ENCODE data around the gene EIF4G3.

The EIF4G3 gene

GRCh38 chr1:20983297-20983889 lies 193.3 kb downstream of the EIF4G3 start:
- DNase-seq: no peak

DNA sequence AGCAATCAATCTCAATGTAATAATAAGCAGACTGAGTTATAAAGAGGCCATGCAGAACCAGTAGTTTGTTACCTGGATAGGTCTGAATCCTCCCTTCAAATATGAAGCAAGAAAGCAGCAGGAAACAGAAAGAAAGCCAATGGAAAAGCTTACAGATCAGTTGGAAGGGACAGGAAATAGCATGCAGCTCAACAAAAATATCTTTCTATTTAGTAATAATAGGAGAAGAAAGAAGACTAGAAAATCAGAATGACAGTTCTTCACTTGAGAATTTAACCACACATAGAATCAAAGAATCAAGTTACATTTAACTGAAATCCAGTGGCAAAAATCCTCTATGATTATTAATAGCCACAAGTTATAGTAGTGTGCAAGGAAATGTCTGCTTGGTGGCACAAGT lies 194.4 kb downstream of the EIF4G3 start:
- DNase-seq: no peak

GRCh38 chr1:20981915-20982314 lies 194.8 kb downstream of the EIF4G3 start:
- DNase-seq: no peak

- no peak for DNase-seq
Measured at GRCh38 chr1:20980051-20980450, 196.6 kb downstream of the EIF4G3 start.

GRCh38 chr1:20978413-20978812 lies 198.3 kb downstream of the EIF4G3 start:
- no peak for DNase-seq

- DNase-seq: no peak
Measured at GRCh38 chr1:20975668-20976067, 201.0 kb downstream of the EIF4G3 start.

DNA sequence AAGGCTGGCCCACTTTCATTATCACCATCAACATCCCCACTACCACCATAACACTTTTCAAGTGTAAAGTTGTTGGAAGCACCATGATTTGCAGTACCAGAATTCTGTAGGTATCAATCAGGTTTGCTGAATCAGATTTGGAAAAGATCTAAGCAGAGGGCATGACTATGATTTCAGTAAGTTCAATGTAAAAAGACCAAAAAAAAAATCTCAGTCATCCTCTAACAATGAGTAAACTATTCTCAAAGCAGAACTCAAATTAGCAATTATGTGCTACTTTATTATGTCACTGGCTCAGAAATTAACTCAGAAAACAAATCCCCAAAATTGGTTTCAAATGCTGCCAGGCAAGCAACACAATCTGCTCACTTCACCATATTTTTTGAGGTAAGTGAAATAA lies 201.7 kb downstream of the EIF4G3 start:
- DNase-seq: no peak

DNA sequence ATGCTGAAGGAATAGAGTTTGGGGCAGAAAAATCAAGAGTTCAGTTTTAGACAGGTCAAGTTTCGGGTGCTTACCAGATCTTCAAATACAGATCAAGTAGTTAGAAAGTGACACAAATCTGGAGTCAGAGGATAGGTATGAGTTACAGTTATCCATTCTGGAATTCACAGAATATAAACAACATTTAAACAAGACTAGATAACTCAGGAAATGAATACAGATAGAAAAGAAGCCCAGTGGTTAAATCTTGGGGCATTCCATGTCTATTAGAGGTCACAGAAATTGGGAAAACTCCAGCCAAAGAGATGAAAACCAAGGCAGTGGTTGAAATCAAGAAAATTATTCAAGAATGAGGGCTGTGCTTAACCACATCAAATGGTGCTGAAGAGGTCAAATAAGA lies 202.6 kb downstream of the EIF4G3 start:
- DNase-seq: no peak

GRCh38 chr1:20972855-20973254 lies 203.8 kb downstream of the EIF4G3 start:
- no peak for DNase-seq

DNA sequence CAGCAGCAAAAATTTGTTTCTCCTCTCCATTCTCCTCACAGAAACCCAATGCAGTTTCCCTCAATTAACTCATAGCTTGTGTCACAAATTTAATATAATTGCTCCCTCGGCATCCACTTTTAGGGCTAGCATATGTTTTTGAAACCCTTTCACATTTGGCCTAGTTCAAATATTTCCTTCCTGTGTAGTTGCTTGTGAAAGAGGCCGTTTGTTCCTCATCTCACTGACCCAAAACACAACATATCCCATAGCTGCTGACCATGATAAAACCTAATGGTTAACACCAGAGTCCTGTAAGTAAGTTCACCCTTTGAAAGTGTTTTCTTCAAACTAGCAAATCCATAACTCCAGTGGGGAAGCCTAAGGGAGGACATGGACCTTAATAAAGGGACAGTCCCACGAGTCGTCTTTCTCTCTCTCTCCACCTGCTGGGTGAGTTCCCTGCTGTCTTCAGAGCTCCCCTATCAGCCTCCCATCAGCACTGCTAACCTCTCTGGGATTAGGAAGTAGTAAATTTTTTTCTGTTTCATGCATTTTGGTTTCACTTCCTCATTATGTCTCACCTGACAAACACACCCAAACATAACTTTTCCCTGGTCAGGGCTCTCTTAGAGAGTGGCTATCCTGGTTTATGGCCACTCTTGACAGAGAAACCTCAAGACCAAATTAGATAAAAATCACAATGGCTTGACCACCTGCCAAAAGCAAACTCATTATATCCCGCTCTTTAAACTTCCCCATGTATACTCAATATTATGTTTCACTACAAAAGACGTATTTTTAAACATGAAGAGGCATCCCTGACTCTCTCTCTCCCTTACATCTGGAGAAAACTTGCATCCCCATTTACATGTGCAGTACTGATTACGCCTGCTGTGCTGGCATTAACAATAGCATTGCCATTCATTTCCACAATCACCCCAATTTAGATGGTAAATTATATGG lies 211.9 kb downstream of the EIF4G3 start:
- no peak for DNase-seq

- DNase-seq: no peak
Measured at GRCh38 chr1:20962576-20963258, 214.0 kb downstream of the EIF4G3 start.

GRCh38 chr1:20958430-20958829 lies 218.3 kb downstream of the EIF4G3 start:
- DNase-seq: no peak

GRCh38 chr1:20956272-20956671 lies 220.4 kb downstream of the EIF4G3 start:
- no peak for DNase-seq

- no peak for DNase-seq
Measured at GRCh38 chr1:20950679-20951078, 226.0 kb downstream of the EIF4G3 start.

GRCh38 chr1:20949871-20950590 lies 226.7 kb downstream of the EIF4G3 start:
- no peak for DNase-seq

GRCh38 chr1:20948101-20948500 lies 228.6 kb downstream of the EIF4G3 start:
- DNase-seq: no peak

GRCh38 chr1:20947409-20947808 lies 229.3 kb downstream of the EIF4G3 start:
- DNase-seq: no peak

DNA sequence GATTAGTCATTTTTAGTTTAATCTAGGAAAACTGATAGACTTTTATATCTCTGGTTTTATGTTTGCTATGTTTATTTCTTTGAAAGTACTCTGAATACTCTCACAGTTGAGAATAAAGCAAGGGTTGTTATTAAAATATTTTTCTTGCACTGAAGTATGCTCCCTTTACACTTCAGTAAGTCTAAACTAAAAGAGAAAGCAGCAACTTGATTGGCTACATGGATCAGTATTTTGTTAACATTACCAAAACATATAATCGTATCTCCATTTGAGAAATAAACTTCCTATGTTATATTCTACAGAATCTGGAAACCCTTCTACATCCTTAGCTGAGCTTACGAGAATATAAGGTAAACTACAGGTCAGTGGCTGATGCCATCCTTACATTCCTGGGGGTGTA lies 240.1 kb downstream of the EIF4G3 start:
- DNase-seq: no peak

GRCh38 chr1:20936216-20936615 lies 240.5 kb downstream of the EIF4G3 start:
- DNase-seq: no peak

- DNase-seq: no peak
Measured at GRCh38 chr1:20935717-20936116, 241.0 kb downstream of the EIF4G3 start.

- no peak for DNase-seq
Measured at GRCh38 chr1:20932437-20932977, 244.2 kb downstream of the EIF4G3 start.

GRCh38 chr1:20931930-20932436 lies 244.7 kb downstream of the EIF4G3 start:
- DNase-seq: no peak

- no peak for DNase-seq
Measured at GRCh38 chr1:20930427-20930826, 246.3 kb downstream of the EIF4G3 start.

Data from cerebellar nuclear complex (tissue), 1 donor.